ENCODE measurements around the gene COPS7A. TPM values are rescaled to one million over a fixed set of nuclear protein-coding genes. Genes with fewer than 3 reads are reported as not detected.

COPS7A gene
- total and polyA plus RNA-seq, 9 of the 15 experiments (the other 6 are each of a cell fraction or from before 2014, with no cell fraction given), result 12.7 to 36.0 (median 24.3) TPM

GRCh38 chr12:6766651-6767349, 43.0 kb downstream of the COPS7A start (continued):
- TF ChIP-seq, protein P1, sequence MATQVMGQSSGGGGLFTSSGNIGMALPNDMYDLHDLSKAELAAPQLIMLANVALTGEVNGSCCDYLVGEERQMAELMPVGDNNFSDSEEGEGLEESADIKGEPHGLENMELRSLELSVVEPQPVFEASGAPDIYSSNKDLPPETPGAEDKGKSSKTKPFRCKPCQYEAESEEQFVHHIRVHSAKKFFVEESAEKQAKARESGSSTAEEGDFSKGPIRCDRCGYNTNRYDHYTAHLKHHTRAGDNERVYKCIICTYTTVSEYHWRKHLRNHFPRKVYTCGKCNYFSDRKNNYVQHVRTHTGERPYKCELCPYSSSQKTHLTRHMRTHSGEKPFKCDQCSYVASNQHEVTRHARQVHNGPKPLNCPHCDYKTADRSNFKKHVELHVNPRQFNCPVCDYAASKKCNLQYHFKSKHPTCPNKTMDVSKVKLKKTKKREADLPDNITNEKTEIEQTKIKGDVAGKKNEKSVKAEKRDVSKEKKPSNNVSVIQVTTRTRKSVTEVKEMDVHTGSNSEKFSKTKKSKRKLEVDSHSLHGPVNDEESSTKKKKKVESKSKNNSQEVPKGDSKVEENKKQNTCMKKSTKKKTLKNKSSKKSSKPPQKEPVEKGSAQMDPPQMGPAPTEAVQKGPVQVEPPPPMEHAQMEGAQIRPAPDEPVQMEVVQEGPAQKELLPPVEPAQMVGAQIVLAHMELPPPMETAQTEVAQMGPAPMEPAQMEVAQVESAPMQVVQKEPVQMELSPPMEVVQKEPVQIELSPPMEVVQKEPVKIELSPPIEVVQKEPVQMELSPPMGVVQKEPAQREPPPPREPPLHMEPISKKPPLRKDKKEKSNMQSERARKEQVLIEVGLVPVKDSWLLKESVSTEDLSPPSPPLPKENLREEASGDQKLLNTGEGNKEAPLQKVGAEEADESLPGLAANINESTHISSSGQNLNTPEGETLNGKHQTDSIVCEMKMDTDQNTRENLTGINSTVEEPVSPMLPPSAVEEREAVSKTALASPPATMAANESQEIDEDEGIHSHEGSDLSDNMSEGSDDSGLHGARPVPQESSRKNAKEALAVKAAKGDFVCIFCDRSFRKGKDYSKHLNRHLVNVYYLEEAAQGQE (IDR thresholded peaks at IDR 0.05; ENCODE audit: borderline replicate concordance), result peak; percentile 16; the same call in 1 of the 2 replicates
- TF ChIP-seq, protein P1 (CRISPR knock-in tag; IDR thresholded peaks at IDR 0.05; ENCODE audit: low read depth), result no peak
- TF ChIP-seq SRSF9 (IDR thresholded peaks at IDR 0.05; ENCODE audit: borderline replicate concordance, low read depth, low read length) (no peak), GATAD2B (IDR thresholded peaks at IDR 0.05; ENCODE audit: borderline replicate concordance) (peak; percentile 67), GTF2E2 (tag; IDR thresholded peaks at IDR 0.05) (no peak), HDAC2 (IDR thresholded peaks at IDR 0.05) (no peak), IRF2 (CRISPR knock-in tag; IDR thresholded peaks at IDR 0.05) (no peak), CREB1 (IDR thresholded peaks at IDR 0.05) (peak; percentile 27; the same call in 1 of the 2 replicates), CREB1 (CRISPR knock-in tag; IDR thresholded peaks at IDR 0.05) (0 out of 2 replicates have a peak, but pooled peaks have one; percentile 32), ZNF384 (IDR thresholded peaks at IDR 0.05; ENCODE audit: low read depth, low read length) (no peak), ZBTB11 (CRISPR knock-in tag; IDR thresholded peaks at IDR 0.05) (peak in 1 of 3 experiments; percentile 52; a peak in 1 of 6 replicates)
- TF ChIP-seq, protein P2, sequence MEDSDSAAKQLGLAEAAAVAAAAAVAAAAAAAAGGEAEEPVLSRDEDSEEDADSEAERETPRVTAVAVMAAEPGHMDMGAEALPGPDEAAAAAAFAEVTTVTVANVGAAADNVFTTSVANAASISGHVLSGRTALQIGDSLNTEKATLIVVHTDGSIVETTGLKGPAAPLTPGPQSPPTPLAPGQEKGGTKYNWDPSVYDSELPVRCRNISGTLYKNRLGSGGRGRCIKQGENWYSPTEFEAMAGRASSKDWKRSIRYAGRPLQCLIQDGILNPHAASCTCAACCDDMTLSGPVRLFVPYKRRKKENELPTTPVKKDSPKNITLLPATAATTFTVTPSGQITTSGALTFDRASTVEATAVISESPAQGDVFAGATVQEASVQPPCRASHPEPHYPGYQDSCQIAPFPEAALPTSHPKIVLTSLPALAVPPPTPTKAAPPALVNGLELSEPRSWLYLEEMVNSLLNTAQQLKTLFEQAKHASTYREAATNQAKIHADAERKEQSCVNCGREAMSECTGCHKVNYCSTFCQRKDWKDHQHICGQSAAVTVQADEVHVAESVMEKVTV (CRISPR knock-in tag; IDR thresholded peaks at IDR 0.05), result no peak
- TF ChIP-seq, protein P3, sequence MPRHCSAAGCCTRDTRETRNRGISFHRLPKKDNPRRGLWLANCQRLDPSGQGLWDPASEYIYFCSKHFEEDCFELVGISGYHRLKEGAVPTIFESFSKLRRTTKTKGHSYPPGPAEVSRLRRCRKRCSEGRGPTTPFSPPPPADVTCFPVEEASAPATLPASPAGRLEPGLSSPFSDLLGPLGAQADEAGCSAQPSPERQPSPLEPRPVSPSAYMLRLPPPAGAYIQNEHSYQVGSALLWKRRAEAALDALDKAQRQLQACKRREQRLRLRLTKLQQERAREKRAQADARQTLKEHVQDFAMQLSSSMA (CRISPR knock-in tag; IDR thresholded peaks at IDR 0.05), result no peak

All from K562 (cell line).